Large intestine (tissue), 3 donors: ENCODE results near the gene TCF7L1. TPM values are rescaled to one million over a fixed set of nuclear protein-coding genes. Genes with fewer than 3 reads are reported as not detected.
"Not testable (repeated sequence)": the region's sequence is repeated elsewhere in the genome, so short reads cannot be mapped to it uniquely, and the experiment has no call there.

ENCODE experiments used
- DNase-seq, 2 donors: peaks; one replicate each; pipeline versions ENCODE4 v3.0.0 to v3.0.0-alpha.2; 2013
- H3K27ac ChIP-seq: one replicate; pipeline ENCODE4 v1.5.1; 2013; ENCODE audit warnings: low read length
- H3K27me3 ChIP-seq: 2 replicates; pipeline ENCODE4 v1.6.1; 2013; ENCODE audit warnings: low read length; ENCODE audit not compliant: control insufficient read depth, insufficient read depth
- H3K36me3 ChIP-seq: 2 replicates; pipeline ENCODE4 v1.6.1; 2013; ENCODE audit warnings: low read length; ENCODE audit not compliant: control insufficient read depth, insufficient read depth
- H3K4me1 ChIP-seq: one replicate; pipeline ENCODE4 v1.6.1; 2013; ENCODE audit warnings: low read length; ENCODE audit not compliant: control insufficient read depth, insufficient read depth
- H3K4me3 ChIP-seq: one replicate; pipeline ENCODE4 v1.5.1; 2013; ENCODE audit warnings: low read length
- H3K9me3 ChIP-seq: one replicate; pipeline ENCODE4 v1.6.1; 2013; ENCODE audit warnings: mild to moderate bottlenecking, low read depth, low read length, moderate library complexity; ENCODE audit not compliant: control insufficient read depth
- WGBS: methylation state at CpG from one replicate; pipeline ENCODE4 v1.1.5; 2013; ENCODE audit warnings: low lambda C conversion rate; ENCODE audit not compliant: insufficient coverage; 5-methylcytosine and 5-hydroxymethylcytosine counted together
- polyA plus RNA-seq: library from polyadenylated mRNA; unstranded; fragments of 120-200 nt; gene quantifications from one replicate; pipeline ENCODE4 v1.2.1, GENCODE V29; 2013

Gene TCF7L1
- polyA plus RNA-seq, 1 donor: 23.1 TPM

- Histone ChIP-seq H3K36me3 (no peaks in the 10 kb centered on the region), H3K9me3 (no peaks in the 10 kb centered on the region), H3K4me3 (no peak overlapping the region), H3K27ac (no peak overlapping the region), H3K27me3 (no peaks in the 10 kb centered on the region), H3K4me1 (no peaks in the 10 kb centered on the region)
- no peak for DNase-seq
- 100% methylated on average over 3 of the region's 8 CpGs for WGBS
These were observed 26.6 kb upstream of the TCF7L1 start for GRCh38 chr2:85106489-85107180.

GRCh38 chr2:85110991-85111560 is 22.1 kb upstream of the TCF7L1 start:
- no CpG with 5 or more reads among the region's 3 CpGs for WGBS
- no peak overlapping the region for H3K4me3 ChIP-seq
- no peaks in the 10 kb centered on the region for H3K27me3 ChIP-seq
- no peaks in the 10 kb centered on the region for H3K36me3 ChIP-seq
- no peaks in the 10 kb centered on the region for H3K4me1 ChIP-seq
- no peak for DNase-seq
- H3K9me3 ChIP-seq: no peaks in the 10 kb centered on the region
- H3K27ac ChIP-seq: no peak overlapping the region

GRCh38 chr2:85111819-85112281 is 21.3 kb upstream of the TCF7L1 start:
- no peak for DNase-seq
- Histone ChIP-seq H3K4me1 (no peaks in the 10 kb centered on the region), H3K4me3 (no peak overlapping the region), H3K9me3 (no peaks in the 10 kb centered on the region), H3K36me3 (no peaks in the 10 kb centered on the region), H3K27ac (no peak overlapping the region), H3K27me3 (no peaks in the 10 kb centered on the region)
- no CpG with 5 or more reads among the region's 3 CpGs for WGBS

- no peak overlapping the region for H3K27ac ChIP-seq
- no peaks in the 10 kb centered on the region for H3K9me3 ChIP-seq
- no peak for DNase-seq
- no CpG with 5 or more reads among the region's 2 CpGs for WGBS
- no peak overlapping the region for H3K4me3 ChIP-seq
- H3K27me3 ChIP-seq: no peaks in the 10 kb centered on the region
- H3K4me1 ChIP-seq: no peaks in the 10 kb centered on the region
- H3K36me3 ChIP-seq: no peaks in the 10 kb centered on the region
These were observed 20.1 kb upstream of the TCF7L1 start for GRCh38 chr2:85112906-85113625.

- H3K9me3 ChIP-seq: no peaks in the 10 kb centered on the region
- H3K27me3 ChIP-seq: no peaks in the 10 kb centered on the region
- WGBS: no CpG with 5 or more reads among the region's 2 CpGs
- H3K27ac ChIP-seq: no peak overlapping the region
- no peaks in the 10 kb centered on the region for H3K36me3 ChIP-seq
- DNase-seq: no peak
- H3K4me1 ChIP-seq: no peaks in the 10 kb centered on the region
- H3K4me3 ChIP-seq: no peak overlapping the region
These were observed 18.4 kb upstream of the TCF7L1 start for GRCh38 chr2:85114586-85115330.

GRCh38 chr2:85116207-85116606 is 17.0 kb upstream of the TCF7L1 start:
- no peaks in the 10 kb centered on the region for H3K4me1 ChIP-seq
- H3K9me3 ChIP-seq: no peaks in the 10 kb centered on the region
- H3K27me3 ChIP-seq: no peaks in the 10 kb centered on the region
- H3K36me3 ChIP-seq: no peaks in the 10 kb centered on the region
- H3K27ac ChIP-seq: no peak overlapping the region
- no peak overlapping the region for H3K4me3 ChIP-seq
- DNase-seq: no peak
- 6% methylated on average over 2 of the region's 3 CpGs for WGBS

- DNase-seq: no peak
- Histone ChIP-seq H3K36me3 (no peaks in the 10 kb centered on the region), H3K4me1 (no peaks in the 10 kb centered on the region), H3K27ac (no peak overlapping the region), H3K4me3 (no peak overlapping the region), H3K9me3 (no peaks in the 10 kb centered on the region), H3K27me3 (no peaks in the 10 kb centered on the region)
These were observed 13.3 kb upstream of the TCF7L1 start for GRCh38 chr2:85119900-85120299.

GRCh38 chr2:85120363-85120762 is 12.8 kb upstream of the TCF7L1 start:
- DNase-seq: no peak
- no peaks in the 10 kb centered on the region for H3K36me3 ChIP-seq
- no peak overlapping the region for H3K4me3 ChIP-seq
- H3K27ac ChIP-seq: no peak overlapping the region
- no peaks in the 10 kb centered on the region for H3K9me3 ChIP-seq
- no CpG with 5 or more reads among the region's 1 CpG for WGBS
- no peaks in the 10 kb centered on the region for H3K4me1 ChIP-seq
- no peaks in the 10 kb centered on the region for H3K27me3 ChIP-seq

GRCh38 chr2:85126462-85126861 is 6.7 kb upstream of the TCF7L1 start:
- H3K36me3 ChIP-seq, H3K4me3 ChIP-seq, H3K9me3 ChIP-seq, H3K4me1 ChIP-seq, H3K27ac ChIP-seq, H3K27me3 ChIP-seq, DNase-seq: not testable (repeated sequence)
- WGBS: no CpG with 5 or more reads among the region's 5 CpGs

- H3K27me3 ChIP-seq: peaks cover 2% of the 10 kb centered on the region
- H3K4me3 ChIP-seq: no peak overlapping the region
- DNase-seq: no peak
- H3K27ac ChIP-seq: no peak overlapping the region
- H3K4me1 ChIP-seq: peaks cover 7% of the 10 kb centered on the region
- H3K36me3 ChIP-seq: no peaks in the 10 kb centered on the region
- peaks cover 4% of the 10 kb centered on the region for H3K9me3 ChIP-seq
- 100% methylated on average over 1 of the region's 3 CpGs for WGBS
These were observed 3.3 kb upstream of the TCF7L1 start for GRCh38 chr2:85129861-85130260.
